ENCODE data around the gene SLFN5. TPM values are rescaled to one million over a fixed set of nuclear protein-coding genes. Genes with fewer than 3 reads are reported as not detected.

Gene SLFN5
- total RNA-seq, 1 experiment from 2014 or later = 133 TPM

GRCh38 chr17:35217107-35217506, 25.8 kb upstream of the SLFN5 start:
- no peak for DNase-seq (ENCODE audit: unreplicated experiment)
- Mint-ChIP-seq H3K4me3 (ENCODE audit: unreplicated experiment) (no peak overlapping the region), H3K4me1 (ENCODE audit: insufficient read depth, unreplicated experiment) (no peaks in the 10 kb centered on the region), H3K27ac (ENCODE audit: low read depth, unreplicated experiment) (no peak overlapping the region), H3K36me3 (ENCODE audit: insufficient read depth, unreplicated experiment) (no peaks in the 10 kb centered on the region), H3K9me3 (ENCODE audit: unreplicated experiment) (no peaks in the 10 kb centered on the region), H3K27me3 (ENCODE audit: insufficient read depth, unreplicated experiment) (peaks cover 16% of the 10 kb centered on the region)
- ChIA-PET CTCF (no interaction called here), POLR2A (no interaction called here)
- no peak for TF ChIP-seq CTCF (IDR thresholded peaks at IDR 0.05; ENCODE audit: unreplicated experiment)
- BruUV-seq (replicated peaks) = no TSS peak
- intact Hi-C loops (cut with micrococcal nuclease) = no loop called here

GRCh38 chr17:35218915-35219314, 24.0 kb upstream of the SLFN5 start:
- Mint-ChIP-seq H3K4me3 (ENCODE audit: unreplicated experiment) (no peak overlapping the region), H3K27me3 (ENCODE audit: insufficient read depth, unreplicated experiment) (peaks cover 16% of the 10 kb centered on the region), H3K27ac (ENCODE audit: low read depth, unreplicated experiment) (no peak overlapping the region), H3K4me1 (ENCODE audit: insufficient read depth, unreplicated experiment) (no peaks in the 10 kb centered on the region), H3K9me3 (ENCODE audit: unreplicated experiment) (no peaks in the 10 kb centered on the region), H3K36me3 (ENCODE audit: insufficient read depth, unreplicated experiment) (no peaks in the 10 kb centered on the region)
- ChIA-PET POLR2A (interaction anchor here (0.6 kb wide), 1 partner anchor 563 kb away, joined by 3 read pairs; no protein-coding TSS in a partner anchor), CTCF (no interaction called here)
- TF ChIP-seq CTCF (IDR thresholded peaks at IDR 0.05; ENCODE audit: unreplicated experiment) = no peak
- DNase-seq (ENCODE audit: unreplicated experiment) = no peak
- intact Hi-C loops (cut with micrococcal nuclease) = no loop called here
- BruUV-seq (replicated peaks) = no TSS peak

- no peaks in the 10 kb centered on the region for H3K27me3 Mint-ChIP-seq (ENCODE audit: insufficient read depth, unreplicated experiment)
- DNase-seq (ENCODE audit: unreplicated experiment) = no peak
- no peaks in the 10 kb centered on the region for H3K9me3 Mint-ChIP-seq (ENCODE audit: unreplicated experiment)
- CTCF ChIA-PET = interaction anchor here (1.0 kb wide), 1 partner anchor 9 kb away, joined by 4 read pairs; no protein-coding TSS in a partner anchor
- POLR2A ChIA-PET = interaction anchor here (0.9 kb wide), 1 partner anchor 13 kb away, joined by 4 read pairs; no protein-coding TSS in a partner anchor
- H3K36me3 Mint-ChIP-seq (ENCODE audit: insufficient read depth, unreplicated experiment) = no peaks in the 10 kb centered on the region
- no peak overlapping the region for H3K27ac Mint-ChIP-seq (ENCODE audit: low read depth, unreplicated experiment)
- intact Hi-C loops (cut with micrococcal nuclease) = no loop called here
- H3K4me3 Mint-ChIP-seq (ENCODE audit: unreplicated experiment) = no peak overlapping the region
- no TSS peak for BruUV-seq (replicated peaks)
- TF ChIP-seq CTCF (IDR thresholded peaks at IDR 0.05; ENCODE audit: unreplicated experiment) = no peak
- no peaks in the 10 kb centered on the region for H3K4me1 Mint-ChIP-seq (ENCODE audit: insufficient read depth, unreplicated experiment)
These were observed 20.4 kb upstream of the SLFN5 start for GRCh38 chr17:35222452-35222851.

GRCh38 chr17:35224436-35224835, 18.4 kb upstream of the SLFN5 start:
- TF ChIP-seq CTCF (IDR thresholded peaks at IDR 0.05; ENCODE audit: unreplicated experiment) = no peak
- DNase-seq (ENCODE audit: unreplicated experiment) = no peak
- Mint-ChIP-seq H3K4me1 (ENCODE audit: insufficient read depth, unreplicated experiment) (no peaks in the 10 kb centered on the region), H3K27me3 (ENCODE audit: insufficient read depth, unreplicated experiment) (no peaks in the 10 kb centered on the region), H3K9me3 (ENCODE audit: unreplicated experiment) (no peaks in the 10 kb centered on the region), H3K27ac (ENCODE audit: low read depth, unreplicated experiment) (no peak overlapping the region), H3K36me3 (ENCODE audit: insufficient read depth, unreplicated experiment) (no peaks in the 10 kb centered on the region), H3K4me3 (ENCODE audit: unreplicated experiment) (no peak overlapping the region)
- POLR2A ChIA-PET = no interaction called here
- intact Hi-C loops (cut with micrococcal nuclease) = no loop called here
- CTCF ChIA-PET = interaction anchor here (0.6 to 0.7 kb wide), 3 partner anchors 14 to 105 kb away, joined by 3 to 4 read pairs (median 3); no protein-coding TSS in a partner anchor
- no TSS peak for BruUV-seq (replicated peaks)

Data from MCF 10A (cell line).